ENCODE results near the gene ASTN1. TPM values are rescaled to one million over a fixed set of nuclear protein-coding genes. Genes with fewer than 3 reads are reported as not detected.

ASTN1 gene
- total RNA-seq, 4 donors from 2014 or later, result 0.11 to 0.33 (median 0.19) TPM

DNA sequence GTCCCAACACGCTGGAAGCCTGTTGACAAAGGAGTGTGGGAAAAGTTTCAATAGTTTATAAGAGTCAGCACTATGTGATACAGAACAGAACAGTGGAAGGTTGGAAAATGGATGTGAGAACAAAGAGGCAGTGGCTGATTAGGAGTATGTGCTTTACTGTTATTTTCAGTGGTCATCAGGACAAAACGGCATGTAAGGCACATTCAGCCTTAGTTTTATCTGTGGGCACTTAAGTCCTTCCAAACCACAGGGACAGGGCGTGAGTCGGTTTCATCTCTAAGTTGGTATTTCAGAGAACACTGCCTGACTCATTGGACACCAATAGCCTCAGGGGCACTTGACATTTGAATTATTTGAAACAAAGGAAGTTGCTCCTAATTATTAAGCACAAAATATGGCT is 306.9 kb downstream of the ASTN1 start:
- WGBS, 2 donors, result 53 to 68% methylated on average over 4 of the region's 4 CpGs
- Histone ChIP-seq H3K4me3 (replicated peaks in 1 of 3) (no peak overlapping the region), H3K9me3 (no peaks in the 10 kb centered on the region), H3K4me1 (no peaks in the 10 kb centered on the region), H3K36me3 (no peaks in the 10 kb centered on the region), H3K27ac (no peak overlapping the region), H3K27me3 (no peaks in the 10 kb centered on the region)
- DNase-seq, result no peak
- TF ChIP-seq POLR2A (IDR thresholded peaks at IDR 0.05), result no peak
- TF ChIP-seq, protein P1, sequence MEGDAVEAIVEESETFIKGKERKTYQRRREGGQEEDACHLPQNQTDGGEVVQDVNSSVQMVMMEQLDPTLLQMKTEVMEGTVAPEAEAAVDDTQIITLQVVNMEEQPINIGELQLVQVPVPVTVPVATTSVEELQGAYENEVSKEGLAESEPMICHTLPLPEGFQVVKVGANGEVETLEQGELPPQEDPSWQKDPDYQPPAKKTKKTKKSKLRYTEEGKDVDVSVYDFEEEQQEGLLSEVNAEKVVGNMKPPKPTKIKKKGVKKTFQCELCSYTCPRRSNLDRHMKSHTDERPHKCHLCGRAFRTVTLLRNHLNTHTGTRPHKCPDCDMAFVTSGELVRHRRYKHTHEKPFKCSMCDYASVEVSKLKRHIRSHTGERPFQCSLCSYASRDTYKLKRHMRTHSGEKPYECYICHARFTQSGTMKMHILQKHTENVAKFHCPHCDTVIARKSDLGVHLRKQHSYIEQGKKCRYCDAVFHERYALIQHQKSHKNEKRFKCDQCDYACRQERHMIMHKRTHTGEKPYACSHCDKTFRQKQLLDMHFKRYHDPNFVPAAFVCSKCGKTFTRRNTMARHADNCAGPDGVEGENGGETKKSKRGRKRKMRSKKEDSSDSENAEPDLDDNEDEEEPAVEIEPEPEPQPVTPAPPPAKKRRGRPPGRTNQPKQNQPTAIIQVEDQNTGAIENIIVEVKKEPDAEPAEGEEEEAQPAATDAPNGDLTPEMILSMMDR (IDR thresholded peaks at IDR 0.05), result no peak
- intact Hi-C loops (cut with DNase I), result no loop called here

DNA sequence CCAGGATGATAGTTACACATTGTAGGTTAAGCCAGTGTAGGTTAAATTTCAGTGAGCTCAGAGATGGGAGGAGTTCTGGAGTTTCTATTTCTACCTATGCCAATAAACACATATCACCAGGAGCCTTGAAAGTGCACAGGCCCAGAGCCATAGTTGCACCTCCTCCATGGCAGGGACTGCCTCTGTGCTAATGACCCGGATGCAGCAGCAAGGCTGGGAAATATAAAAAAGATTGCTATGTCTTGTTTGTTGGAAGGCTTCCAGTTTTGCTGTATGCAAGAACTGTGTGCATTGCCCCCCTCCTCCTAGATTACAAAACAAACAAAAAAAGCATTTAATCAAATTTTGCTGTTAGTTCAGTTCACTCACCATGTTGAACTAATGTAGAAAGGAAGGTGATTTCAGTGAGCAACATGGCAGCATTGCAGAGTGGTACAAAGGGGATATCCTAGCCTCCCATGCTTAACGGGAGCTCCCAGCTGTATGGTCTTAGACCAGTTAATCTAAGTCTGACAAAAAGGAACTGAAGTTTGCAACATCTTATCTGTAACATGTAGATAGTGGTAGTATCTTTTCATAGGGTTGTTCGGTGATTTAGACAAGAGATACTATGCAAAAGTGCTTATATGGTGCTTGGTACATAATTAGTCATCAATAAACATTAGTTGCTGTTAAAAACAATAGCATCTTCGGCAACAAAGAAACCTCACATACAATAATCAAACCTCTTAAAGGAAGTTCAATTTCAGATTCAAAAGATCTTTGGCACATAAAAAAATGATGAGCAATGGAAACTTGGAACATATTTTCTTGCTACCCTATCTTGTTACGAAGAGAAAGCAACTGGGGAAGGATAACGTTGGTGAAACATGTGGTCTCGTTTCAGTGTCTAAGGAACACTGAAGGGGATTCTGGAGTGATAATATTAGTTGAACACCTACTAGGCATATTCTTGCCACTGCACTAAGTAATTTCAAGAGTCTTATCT is 309.5 kb downstream of the ASTN1 start:
- DNase-seq, result no peak
- H3K27ac ChIP-seq, result no peak overlapping the region
- no peak for TF ChIP-seq POLR2A (IDR thresholded peaks at IDR 0.05)
- TF ChIP-seq, protein P1 (IDR thresholded peaks at IDR 0.05), result no peak
- H3K4me1 ChIP-seq, result no peaks in the 10 kb centered on the region
- intact Hi-C loops (cut with DNase I), result no loop called here
- H3K4me3 ChIP-seq (replicated peaks in 1 of 3), result no peak overlapping the region
- H3K9me3 ChIP-seq, result no peaks in the 10 kb centered on the region
- 89% methylated on average over 7 of the region's 7 CpGs for WGBS, 2 donors
- no peaks in the 10 kb centered on the region for H3K36me3 ChIP-seq
- H3K27me3 ChIP-seq, result no peaks in the 10 kb centered on the region

DNA sequence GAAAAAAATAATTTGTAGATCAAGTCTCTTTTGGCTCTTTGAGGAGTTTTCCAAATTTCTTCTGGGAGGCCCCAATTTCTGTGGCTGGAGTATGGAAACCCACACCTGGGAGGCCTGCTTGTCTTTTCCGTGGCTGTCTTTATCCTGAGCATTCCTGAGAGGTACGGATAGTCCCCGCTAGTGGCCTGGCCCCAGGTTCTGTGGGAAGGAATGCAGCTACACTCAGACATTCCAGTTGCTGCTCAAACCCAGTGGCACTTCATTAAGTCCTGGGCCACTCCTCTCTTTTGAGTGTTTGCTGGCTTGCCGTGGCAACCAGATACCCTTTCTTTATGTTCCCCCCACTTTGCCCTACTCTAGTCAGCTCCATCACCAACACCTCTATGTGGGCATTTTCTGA is 310.4 kb downstream of the ASTN1 start:
- no peak for TF ChIP-seq POLR2A (IDR thresholded peaks at IDR 0.05)
- TF ChIP-seq, protein P1 (IDR thresholded peaks at IDR 0.05), result no peak
- no peak overlapping the region for H3K27ac ChIP-seq
- H3K4me3 ChIP-seq (replicated peaks in 1 of 3), result no peak overlapping the region
- 70 to 71% methylated on average over 4 of the region's 4 CpGs for WGBS, 2 donors
- H3K9me3 ChIP-seq, result no peaks in the 10 kb centered on the region
- intact Hi-C loops (cut with DNase I), result no loop called here
- H3K36me3 ChIP-seq, result no peaks in the 10 kb centered on the region
- H3K27me3 ChIP-seq, result no peaks in the 10 kb centered on the region
- DNase-seq, result no peak
- H3K4me1 ChIP-seq, result no peaks in the 10 kb centered on the region

DNA sequence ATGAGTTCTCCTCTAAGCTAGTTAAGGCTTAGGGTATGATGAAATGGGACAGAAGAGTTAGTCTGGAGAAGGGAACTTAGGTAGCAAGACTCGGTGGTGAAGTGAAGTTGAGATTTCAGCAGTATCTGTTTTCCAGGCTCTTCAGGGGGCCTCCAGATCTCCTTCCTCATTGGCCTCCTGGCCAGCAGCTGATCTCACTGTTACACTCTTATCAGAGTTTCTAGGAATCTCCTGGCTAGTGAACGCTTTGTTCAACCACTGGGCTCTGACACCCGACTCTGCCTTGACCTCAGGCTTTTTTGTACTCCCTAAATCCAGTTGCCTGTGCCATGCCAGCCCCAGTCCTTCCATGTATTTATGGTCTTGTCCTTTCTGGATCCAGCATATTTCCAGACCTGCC is 311.0 kb downstream of the ASTN1 start:
- no peak for DNase-seq
- H3K4me3 ChIP-seq (replicated peaks in 1 of 3), result no peak overlapping the region
- H3K4me1 ChIP-seq, result no peaks in the 10 kb centered on the region
- TF ChIP-seq POLR2A (IDR thresholded peaks at IDR 0.05), result no peak
- TF ChIP-seq, protein P1 (IDR thresholded peaks at IDR 0.05), result no peak
- WGBS, 2 donors, result 55 to 79% methylated on average over 3 of the region's 3 CpGs
- H3K9me3 ChIP-seq, result no peaks in the 10 kb centered on the region
- no peaks in the 10 kb centered on the region for H3K36me3 ChIP-seq
- intact Hi-C loops (cut with DNase I), result no loop called here
- H3K27me3 ChIP-seq, result no peaks in the 10 kb centered on the region
- H3K27ac ChIP-seq, result no peak overlapping the region

DNA sequence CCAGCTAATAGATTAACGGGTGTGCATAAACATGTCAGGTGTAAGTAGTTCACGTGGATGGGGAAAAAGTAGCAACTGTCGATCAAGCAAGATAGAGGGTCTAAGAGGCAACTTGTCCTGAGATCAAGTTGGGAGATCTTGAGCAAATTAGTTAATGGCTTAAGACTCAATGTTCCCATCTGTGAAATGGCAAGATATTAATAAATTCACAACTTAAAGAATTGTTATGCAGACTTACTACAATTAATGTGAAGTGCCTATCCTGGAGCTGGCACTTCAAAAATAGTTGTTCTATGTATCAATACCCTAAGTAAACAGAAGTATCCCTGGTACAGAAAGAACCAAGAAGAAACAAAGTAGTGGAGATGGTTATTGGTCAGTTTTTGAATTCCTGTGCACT is 312.4 kb downstream of the ASTN1 start:
- Histone ChIP-seq H3K4me1 (no peaks in the 10 kb centered on the region), H3K27me3 (no peaks in the 10 kb centered on the region), H3K27ac (no peak overlapping the region), H3K9me3 (no peaks in the 10 kb centered on the region), H3K4me3 (replicated peaks in 1 of 3) (no peak overlapping the region), H3K36me3 (no peaks in the 10 kb centered on the region)
- TF ChIP-seq, protein P1 (IDR thresholded peaks at IDR 0.05), result no peak
- TF ChIP-seq POLR2A (IDR thresholded peaks at IDR 0.05), result no peak
- intact Hi-C loops (cut with DNase I), result no loop called here
- no peak for DNase-seq
- 91 to 95% methylated on average over 3 of the region's 3 CpGs for WGBS, 2 donors
